A673 (cell line): ENCODE data around the gene RIPOR2. TPM values are rescaled to one million over a fixed set of nuclear protein-coding genes. Genes with fewer than 3 reads are reported as not detected.
A peak's percentile ranks its signal among the peaks of the same experiment; 100 is the strongest.

ENCODE experiments used
- BruUV-seq: library from RNA; stranded (reverse); fragments of 400-500 nt; replicated peaks from 2 replicates; lab custom pipeline; 2021; lab: Mats Ljungman, UMichigan
- CTCF ChIA-PET: fragments of 300-600 bp; sonication (Branson Sonifier 250); formaldehyde crosslinking; loops from one replicate; lab custom pipeline; 2022; ENCODE audit warnings: antibody characterized with exemption; lab: Charles Lee
- POLR2A ChIA-PET: fragments of 300-600 bp; sonication (Branson Sonifier 250); formaldehyde crosslinking; loops from one replicate; lab custom pipeline; 2022; ENCODE audit warnings: antibody characterized with exemption; ENCODE audit not compliant: low non-redundant PET; lab: Charles Lee
- DNase-seq: peaks from one replicate; pipeline ENCODE4 v3.0.0-alpha.2; 2015; ENCODE audit warnings: low spot score
- H3K27ac ChIP-seq: fragments of 200-600 bp; sonication (generic); 2 replicates; pipeline ENCODE4 v1.5.1; 2016; ENCODE audit warnings: mixed run types, low read depth, mild to moderate bottlenecking, mixed read lengths, antibody characterized with exemption, low read length; ENCODE audit not compliant: poor library complexity, severe bottlenecking
- H3K27me3 ChIP-seq: fragments of 200-600 bp; sonication (generic); replicated peaks from 2 replicates; pipeline ENCODE4 v1.6.1; 2017; ENCODE audit warnings: mixed run types, low read depth, mild to moderate bottlenecking, mixed read lengths, antibody characterized with exemption, low read length; ENCODE audit not compliant: insufficient read depth, poor library complexity
- H3K36me3 ChIP-seq: fragments of 200-600 bp; sonication (generic); 2 replicates; pipeline ENCODE4 v1.6.1; 2016; ENCODE audit warnings: mixed run types, mild to moderate bottlenecking, mixed read lengths, antibody characterized with exemption, low read length; ENCODE audit not compliant: insufficient read depth, poor library complexity, severe bottlenecking
- H3K4me1 ChIP-seq: fragments of 200-600 bp; sonication (generic); 2 replicates; pipeline ENCODE4 v1.6.1; 2017; ENCODE audit warnings: mixed run types, mild to moderate bottlenecking, mixed read lengths, antibody characterized with exemption, low read length; ENCODE audit not compliant: insufficient read depth, poor library complexity, severe bottlenecking
- H3K4me3 ChIP-seq: fragments of 200-600 bp; sonication (generic); 2 replicates; pipeline ENCODE4 v1.5.1; 2016; ENCODE audit warnings: low read depth, mixed run types, mild to moderate bottlenecking, mixed read lengths, low read length; ENCODE audit not compliant: poor library complexity, severe bottlenecking
- H3K9me3 ChIP-seq: fragments of 200-600 bp; sonication (generic); 2 replicates; pipeline ENCODE4 v1.6.1; 2016; ENCODE audit warnings: mixed run types, low read depth, mild to moderate bottlenecking, mixed read lengths, antibody characterized with exemption, low read length; ENCODE audit not compliant: poor library complexity, severe bottlenecking
- CTCF ChIP-seq: fragments of 300-800, 200-600 bp; sonication (generic); conservative IDR thresholded peaks from 2 replicates; pipeline ENCODE4 v1.5.1; 2017; ENCODE audit warnings: low read depth, mild to moderate bottlenecking, antibody characterized with exemption, low read length, moderate library complexity, mixed read lengths
- EZH2 ChIP-seq: fragments of 200-600 bp; sonication (generic); IDR thresholded peaks from 2 replicates; pipeline ENCODE4 v1.6.1; 2017; ENCODE audit warnings: borderline replicate concordance, low read depth, mild to moderate bottlenecking, mixed read lengths, antibody characterized with exemption, low read length; ENCODE audit not compliant: poor library complexity, severe bottlenecking
- intact Hi-C: fragments of 100-400 bp; cut with micrococcal nuclease; formaldehyde crosslinking; loops from one replicate; pipeline ENCODE4 v1.10.0; 2022; ENCODE audit not compliant: unreplicated experiment
- total RNA-seq: library from RNA; stranded (reverse); gene quantifications from 2 replicates; pipeline ENCODE4 v1.2.3, GENCODE V29; 2021

The RIPOR2 gene
- total RNA-seq, 1 experiment from 2014 or later = 0.17 TPM

GRCh38 chr6:24910961-24911725 lies 24.6 kb downstream of the RIPOR2 start:
- H3K36me3 ChIP-seq = no peaks in the 10 kb centered on the region
- H3K27me3 ChIP-seq = peaks cover 41% of the 10 kb centered on the region
- H3K27ac ChIP-seq = no peak overlapping the region
- POLR2A ChIA-PET = no interaction called here
- intact Hi-C loops = no loop called here
- H3K9me3 ChIP-seq = no peaks in the 10 kb centered on the region
- CTCF ChIA-PET = interaction anchor here (0.6 kb wide), 1 partner anchor 12 kb away, joined by 4 read pairs; no protein-coding TSS in a partner anchor
- BruUV-seq = no TSS peak
- DNase-seq = peak; percentile 50
- H3K4me1 ChIP-seq = peaks cover 4% of the 10 kb centered on the region
- TF ChIP-seq EZH2 (peak; percentile 54), CTCF (no peak)
- H3K4me3 ChIP-seq = peak overlapping the region; percentile 51

- Histone ChIP-seq H3K36me3 (no peaks in the 10 kb centered on the region), H3K4me3 (peak overlapping the region; percentile 51), H3K4me1 (peaks cover 4% of the 10 kb centered on the region), H3K27me3 (peaks cover 41% of the 10 kb centered on the region), H3K9me3 (no peaks in the 10 kb centered on the region), H3K27ac (no peak overlapping the region)
- BruUV-seq = no TSS peak
- TF ChIP-seq CTCF (peak; percentile 27; the same call in 1 of the 2 replicates), EZH2 (peak; percentile 86)
- POLR2A ChIA-PET = no interaction called here
- CTCF ChIA-PET = interaction anchor here (0.6 kb wide), 1 partner anchor 13 kb away, joined by 4 read pairs; no protein-coding TSS in a partner anchor
- intact Hi-C loops = no loop called here
- DNase-seq = peak; percentile 17
These were observed 25.3 kb downstream of the RIPOR2 start for GRCh38 chr6:24910331-24910960.

DNA sequence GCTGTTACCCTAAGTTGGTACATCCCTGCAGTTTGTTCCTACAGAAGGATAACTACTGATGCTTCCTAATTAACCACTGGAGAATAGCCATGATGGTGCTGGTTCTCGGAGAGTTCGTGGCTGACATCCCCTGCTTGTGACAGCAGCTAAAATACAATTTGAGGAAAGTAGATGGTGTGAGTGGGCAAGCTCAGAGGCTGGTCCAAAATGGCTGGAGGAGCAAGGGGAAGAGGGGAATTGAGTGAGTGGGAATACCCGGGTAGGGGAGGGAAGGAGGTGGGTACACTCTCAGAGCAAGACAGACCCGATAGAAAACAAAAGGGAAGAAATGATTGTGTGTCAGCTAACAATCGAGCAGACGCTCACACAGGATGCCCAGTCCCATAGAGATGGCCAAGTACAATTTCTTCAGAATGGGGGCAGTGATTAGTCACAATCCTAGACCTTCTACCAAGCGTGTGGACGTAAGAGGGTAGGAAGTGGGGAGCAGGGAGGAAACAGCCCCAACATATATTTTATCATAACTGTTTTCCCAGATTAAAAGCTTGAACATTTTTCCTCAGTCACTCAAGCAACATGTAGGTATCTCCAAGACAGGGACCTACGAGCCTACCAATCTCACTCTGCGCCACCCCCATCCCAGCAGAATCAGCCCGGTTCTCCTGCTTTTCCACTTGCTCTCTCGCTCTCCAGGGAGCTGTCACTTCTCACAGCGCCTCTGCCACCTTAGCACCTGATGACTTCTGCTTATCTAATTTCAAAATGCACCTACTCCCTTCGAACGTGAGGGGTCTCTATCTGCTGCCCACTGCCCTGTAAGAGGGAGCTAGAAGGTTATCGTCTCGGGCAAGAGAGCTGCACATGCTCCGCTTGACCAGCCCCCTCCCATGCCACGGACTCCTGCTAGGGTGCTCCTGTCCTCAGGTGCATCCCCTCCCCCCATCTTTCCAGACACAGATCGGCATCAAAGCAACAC lies 26.2 kb downstream of the RIPOR2 start:
- H3K9me3 ChIP-seq = no peaks in the 10 kb centered on the region
- no peak overlapping the region for H3K27ac ChIP-seq
- POLR2A ChIA-PET = no interaction called here
- no TSS peak for BruUV-seq
- H3K4me1 ChIP-seq = peaks cover 4% of the 10 kb centered on the region
- H3K36me3 ChIP-seq = no peaks in the 10 kb centered on the region
- CTCF ChIA-PET = no interaction called here
- peak overlapping the region; percentile 51 for H3K4me3 ChIP-seq
- H3K27me3 ChIP-seq = peaks cover 41% of the 10 kb centered on the region
- no peak for DNase-seq
- intact Hi-C loops = no loop called here
- no peak for TF ChIP-seq CTCF
- TF ChIP-seq EZH2 = no peak
